Gastrocnemius medialis (tissue), 4 donors: ENCODE results near the gene RPS14.

Experiments used
- POLR2A ChIP-seq, 2 donors: fragments of 450-650 bp; IDR thresholded peaks; one replicate each; pipeline ENCODE4 v1.6.1; 2017; ENCODE audit warnings: antibody characterized with exemption in 2 of 2, mild to moderate bottlenecking in 2 of 2, moderate library complexity in 2 of 2
- TF ChIP-seq, protein P1 (sequence below), 5 experiments: fragments of 450-650 bp in 3 of 5; fragments of 200-600 bp in 2 of 5; sonication (generic) in 2 of 5; IDR thresholded peaks in 4 of 5; conservative IDR thresholded peaks in 1 of 5; 1 replicate in 4 of 5; 2 replicates in 1 of 5; pipeline ENCODE4 v1.5.1; 2016 to 2019; ENCODE audit warnings: antibody characterized with exemption in 5 of 5, mild to moderate bottlenecking in 3 of 5, moderate library complexity in 3 of 5

- TF ChIP-seq, protein P1, sequence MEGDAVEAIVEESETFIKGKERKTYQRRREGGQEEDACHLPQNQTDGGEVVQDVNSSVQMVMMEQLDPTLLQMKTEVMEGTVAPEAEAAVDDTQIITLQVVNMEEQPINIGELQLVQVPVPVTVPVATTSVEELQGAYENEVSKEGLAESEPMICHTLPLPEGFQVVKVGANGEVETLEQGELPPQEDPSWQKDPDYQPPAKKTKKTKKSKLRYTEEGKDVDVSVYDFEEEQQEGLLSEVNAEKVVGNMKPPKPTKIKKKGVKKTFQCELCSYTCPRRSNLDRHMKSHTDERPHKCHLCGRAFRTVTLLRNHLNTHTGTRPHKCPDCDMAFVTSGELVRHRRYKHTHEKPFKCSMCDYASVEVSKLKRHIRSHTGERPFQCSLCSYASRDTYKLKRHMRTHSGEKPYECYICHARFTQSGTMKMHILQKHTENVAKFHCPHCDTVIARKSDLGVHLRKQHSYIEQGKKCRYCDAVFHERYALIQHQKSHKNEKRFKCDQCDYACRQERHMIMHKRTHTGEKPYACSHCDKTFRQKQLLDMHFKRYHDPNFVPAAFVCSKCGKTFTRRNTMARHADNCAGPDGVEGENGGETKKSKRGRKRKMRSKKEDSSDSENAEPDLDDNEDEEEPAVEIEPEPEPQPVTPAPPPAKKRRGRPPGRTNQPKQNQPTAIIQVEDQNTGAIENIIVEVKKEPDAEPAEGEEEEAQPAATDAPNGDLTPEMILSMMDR (IDR thresholded peaks at IDR 0.05 in 4 of 5, conservative IDR thresholded peaks at IDR 0.05 in 1 of 5) = no peak
- TF ChIP-seq POLR2A (IDR thresholded peaks at IDR 0.05) = no peak
Observed at GRCh38 chr5:150404121-150404520, 45.4 kb downstream of the RPS14 start.
